HEK293 (cell line): ENCODE results near the gene PDGFD.

Experiments
- CTCF ChIA-PET: fragments of 350-600 bp; formaldehyde crosslinking; extraction: SDS; loops from one replicate; lab custom pipeline; 2021; ENCODE audit warnings: antibody characterized with exemption; lab: Yijun Ruan, JAX
- POLR2A ChIA-PET: fragments of 300-600 bp; formaldehyde crosslinking; extraction: SDS; loops from one replicate; lab custom pipeline; 2020; ENCODE audit warnings: antibody characterized with exemption, inconsistent platforms; lab: Yijun Ruan, JAX
- H3K27ac ChIP-seq: fragments of 200-500 bp; sonication (Bioruptor generic); 2 replicates; pipeline ENCODE4 v1.5.1; 2014; ENCODE audit warnings: low read depth, low read length, control low read depth, inconsistent platforms; ENCODE audit errors: extremely low read depth
- H3K36me3 ChIP-seq, 2 experiments: fragments of 200-500 bp in 1 of 2; sonication (Bioruptor generic) in 1 of 2; 1 replicate in 1 of 2; 2 replicates in 1 of 2; pipeline ENCODE4 v1.5.1; 2014 to 2017; ENCODE audit warnings: inconsistent platforms in 2 of 2, low read length in 2 of 2; ENCODE audit not compliant: control insufficient read depth in 2 of 2, insufficient read depth in 1 of 2
- H3K4me1 ChIP-seq: fragments of 200-500 bp; sonication (Bioruptor generic); 2 replicates; pipeline ENCODE4 v1.5.1; 2014; ENCODE audit warnings: mild to moderate bottlenecking, low read length, inconsistent platforms; ENCODE audit not compliant: control insufficient read depth, insufficient read depth
- H3K4me3 ChIP-seq: 2 replicates; pipeline ENCODE4 v1.5.1; 2011; ENCODE audit warnings: low read depth, mild to moderate bottlenecking, control low read depth, low read length, moderate library complexity
- H3K9me3 ChIP-seq: fragments of 200-500 bp; sonication (Bioruptor generic); 2 replicates; pipeline ENCODE4 v1.5.1; 2014; ENCODE audit warnings: low read depth, low read length, inconsistent platforms; ENCODE audit not compliant: control insufficient read depth, insufficient read depth
- KLF8 ChIP-seq: fragments of 450-650 bp; formaldehyde crosslinking; IDR thresholded peaks from 2 replicates; pipeline ENCODE4 v1.5.1; 2016; ENCODE audit warnings: missing biosample characterization, missing genetic modification characterization
- SP3 ChIP-seq: fragments of 450-650 bp; formaldehyde crosslinking; IDR thresholded peaks from 2 replicates; pipeline ENCODE4 v1.5.1; 2016; ENCODE audit warnings: missing biosample characterization, missing genetic modification characterization
- YY1 ChIP-seq: fragments of 450-650 bp; formaldehyde crosslinking; IDR thresholded peaks from 2 replicates; pipeline ENCODE4 v1.5.1; 2018; ENCODE audit warnings: missing biosample characterization, missing genetic modification characterization
- ZBTB26 ChIP-seq: fragments of 450-650 bp; formaldehyde crosslinking; optimal IDR thresholded peaks from 2 replicates; pipeline ENCODE3; 2016; ENCODE audit warnings: missing biosample characterization, mild to moderate bottlenecking, missing genetic modification characterization
- ZBTB44 ChIP-seq: fragments of 450-650 bp; IDR thresholded peaks from 2 replicates; pipeline ENCODE4 v1.5.1; 2018; ENCODE audit warnings: missing biosample characterization, mild to moderate bottlenecking, missing genetic modification characterization
- ZBTB6 ChIP-seq: fragments of 450-650 bp; formaldehyde crosslinking; IDR thresholded peaks from 2 replicates; pipeline ENCODE4 v1.5.1; 2017; ENCODE audit warnings: missing biosample characterization, missing genetic modification characterization
- ZBTB7A ChIP-seq: fragments of 450-650 bp; formaldehyde crosslinking; IDR thresholded peaks from 2 replicates; pipeline ENCODE4 v1.5.1; 2016; ENCODE audit warnings: low read depth, missing biosample characterization, missing genetic modification characterization
- ZNF146 ChIP-seq: fragments of 450-650 bp; formaldehyde crosslinking; IDR thresholded peaks from 2 replicates; pipeline ENCODE4 v1.5.1; 2016; ENCODE audit warnings: missing biosample characterization, missing genetic modification characterization
- ZNF175 ChIP-seq: fragments of 450-650 bp; formaldehyde crosslinking; IDR thresholded peaks from 2 replicates; pipeline ENCODE4 v1.5.1; 2016; ENCODE audit warnings: missing biosample characterization, missing genetic modification characterization
- ZNF223 ChIP-seq: fragments of 450-650 bp; formaldehyde crosslinking; IDR thresholded peaks from 2 replicates; pipeline ENCODE4 v1.5.1; 2016; ENCODE audit warnings: missing biosample characterization, missing genetic modification characterization
- ZNF274 ChIP-seq, 2 experiments: fragments of 200-500 bp in 1 of 2; fragments of 450-650 bp in 1 of 2; sonication (Bioruptor generic) in 1 of 2; formaldehyde crosslinking in 1 of 2; IDR thresholded peaks; 2 replicates each; pipeline versions ENCODE4 v1.5.1 to v1.6.1; 2014 to 2016; ENCODE audit warnings: borderline replicate concordance in 1 of 2, inconsistent platforms in 1 of 2, low read length in 1 of 2, missing biosample characterization in 1 of 2, missing genetic modification characterization in 1 of 2
- ZNF311 ChIP-seq: fragments of 450-650 bp; formaldehyde crosslinking; IDR thresholded peaks from 2 replicates; pipeline ENCODE4 v1.5.1; 2017; ENCODE audit warnings: missing biosample characterization, missing genetic modification characterization, borderline replicate concordance
- ZNF341 ChIP-seq: fragments of 450-650 bp; formaldehyde crosslinking; IDR thresholded peaks from 2 replicates; pipeline ENCODE4; 2016; ENCODE audit warnings: low read depth, missing biosample characterization, missing genetic modification characterization
- ZNF404 ChIP-seq: fragments of 450-650 bp; formaldehyde crosslinking; IDR thresholded peaks from 2 replicates; pipeline ENCODE4 v1.5.1; 2017; ENCODE audit warnings: missing biosample characterization, missing genetic modification characterization
- ZNF473 ChIP-seq: fragments of 450-650 bp; formaldehyde crosslinking; IDR thresholded peaks from 2 replicates; pipeline ENCODE4 v1.5.1; 2017; ENCODE audit warnings: missing biosample characterization, missing genetic modification characterization
- ZNF544 ChIP-seq: fragments of 450-650 bp; formaldehyde crosslinking; IDR thresholded peaks from 2 replicates; pipeline ENCODE4 v1.5.0; 2017; ENCODE audit warnings: missing biosample characterization, missing genetic modification characterization
- ZNF560 ChIP-seq: fragments of 450-650 bp; formaldehyde crosslinking; IDR thresholded peaks from 2 replicates; pipeline ENCODE4 v1.5.1; 2017; ENCODE audit warnings: missing biosample characterization, missing genetic modification characterization, borderline replicate concordance
- ZNF623 ChIP-seq: fragments of 450-650 bp; formaldehyde crosslinking; IDR thresholded peaks from 2 replicates; pipeline ENCODE4 v1.5.1; 2016; ENCODE audit warnings: missing biosample characterization, missing genetic modification characterization
- ZNF626 ChIP-seq: fragments of 450-650 bp; sonication (Bioruptor Pico); formaldehyde crosslinking; IDR thresholded peaks from 2 replicates; pipeline ENCODE4 v1.5.1; 2018; ENCODE audit warnings: missing biosample characterization, missing genetic modification characterization, inconsistent platforms
- ZNF776 ChIP-seq: fragments of 450-650 bp; formaldehyde crosslinking; IDR thresholded peaks from 2 replicates; pipeline ENCODE4 v1.5.0; 2017; ENCODE audit warnings: missing biosample characterization, missing genetic modification characterization, borderline replicate concordance
- ZNF785 ChIP-seq: fragments of 450-650 bp; formaldehyde crosslinking; IDR thresholded peaks from 2 replicates; pipeline ENCODE4 v1.5.1; 2016; ENCODE audit warnings: missing biosample characterization, missing genetic modification characterization
- ZNF830 ChIP-seq: fragments of 450-650 bp; IDR thresholded peaks from 2 replicates; pipeline ENCODE4 v1.5.0; 2018; ENCODE audit warnings: missing biosample characterization, missing genetic modification characterization, low read depth, mild to moderate bottlenecking, moderate library complexity
- ZNF843 ChIP-seq: fragments of 450-650 bp; formaldehyde crosslinking; IDR thresholded peaks from 2 replicates; pipeline ENCODE4 v1.5.1; 2016; ENCODE audit warnings: missing biosample characterization, missing genetic modification characterization

Gene PDGFD

GRCh38 chr11:103920933-103921332 is 243.0 kb downstream of the PDGFD start:
- Histone ChIP-seq H3K4me3 (no peak overlapping the region), H3K4me1 (peaks cover 2% of the 10 kb centered on the region; the same call in 1 of the 2 replicates), H3K27ac (no peak overlapping the region), H3K9me3 (no peaks in the 10 kb centered on the region), H3K36me3 (no peaks in the 10 kb centered on the region)
- ChIA-PET CTCF (no interaction called here), POLR2A (no interaction called here)
- TF ChIP-seq ZNF776 (tag by site-specific recombination) = no peak
- TF ChIP-seq ZBTB6 (tag by site-specific recombination) = no peak
- no peak for TF ChIP-seq ZBTB44
- TF ChIP-seq ZNF830 (tag by site-specific recombination) = no peak

GRCh38 chr11:103920449-103920848 is 243.5 kb downstream of the PDGFD start:
- Histone ChIP-seq H3K27ac (no peak overlapping the region), H3K9me3 (no peaks in the 10 kb centered on the region), H3K4me3 (no peak overlapping the region), H3K4me1 (peaks cover 2% of the 10 kb centered on the region; the same call in 1 of the 2 replicates), H3K36me3 (no peaks in the 10 kb centered on the region)
- ChIA-PET CTCF (interaction anchor here (1.0 kb wide), 1 partner anchor 238 kb away, joined by 3 read pairs; no protein-coding TSS in a partner anchor), POLR2A (no interaction called here)
- TF ChIP-seq ZNF146 (tag by site-specific recombination) (no peak), ZNF560 (tag by site-specific recombination) (no peak), ZNF843 (tag by site-specific recombination) (no peak), ZNF175 (tag by site-specific recombination) (no peak), ZNF311 (tag by site-specific recombination) (no peak), ZNF341 (tag by site-specific recombination) (no peak), ZBTB7A (tag by site-specific recombination) (no peak), ZNF544 (tag by site-specific recombination) (no peak), ZNF785 (no peak), ZNF473 (no peak), ZNF404 (no peak), YY1 (no peak), ZNF274 (IDR thresholded peaks at IDR 0.05; ENCODE audit: low read length) (no peak), ZNF274 (tag by site-specific recombination; IDR thresholded peaks at IDR 0.05; ENCODE audit: borderline replicate concordance) (no peak), SP3 (no peak), ZNF776 (tag by site-specific recombination) (no peak), ZNF223 (tag by site-specific recombination) (no peak), ZNF623 (tag by site-specific recombination) (no peak), ZNF626 (tag by site-specific recombination) (no peak), KLF8 (tag by site-specific recombination) (no peak), ZBTB26 (tag by site-specific recombination) (no peak)
